DND-41 (cell line): ENCODE measurements around the gene ERC1.

ENCODE experiments used
- ATAC-seq: fragments of 200-7000 bp; cut with Tn5 transposase; 3 replicates; pipeline ENCODE4 v1.9.1; 2021; ENCODE audit warnings: low read depth; ENCODE audit not compliant: insufficient read depth
- DNase-seq: peaks from one replicate; pipeline ENCODE4 v3.0.0-alpha.2; 2020
- H2AFZ ChIP-seq: 2 replicates; pipeline ENCODE4 v1.6.0; 2012; ENCODE audit warnings: low read depth, low read length
- H3K27ac ChIP-seq: 2 replicates; pipeline ENCODE4 v1.5.1; 2012; ENCODE audit warnings: low read length, inconsistent platforms
- H3K27me3 ChIP-seq: fragments of 200-600 bp; sonication (generic); 2 replicates; pipeline ENCODE4 v1.6.0; 2012; ENCODE audit warnings: low read length, mild to moderate bottlenecking, inconsistent platforms; ENCODE audit not compliant: insufficient read depth, poor library complexity
- H3K36me3 ChIP-seq: 2 replicates; pipeline ENCODE4 v1.5.1; 2012; ENCODE audit warnings: low read length, inconsistent platforms; ENCODE audit not compliant: insufficient read depth
- H3K4me1 ChIP-seq: 2 replicates; pipeline ENCODE4 v1.5.1; 2012; ENCODE audit warnings: mild to moderate bottlenecking, low read length; ENCODE audit not compliant: insufficient read depth
- H3K4me2 ChIP-seq: 2 replicates; pipeline ENCODE4 v1.6.0; 2012; ENCODE audit warnings: mild to moderate bottlenecking, moderate library complexity, low read length, inconsistent platforms; ENCODE audit not compliant: insufficient read depth
- H3K4me3 ChIP-seq, 2 experiments: fragments of 200-600 bp in 1 of 2; shearing (Covaris generic) in 1 of 2; 2 replicates each; pipeline ENCODE4 v1.5.1; 2012 to 2016; ENCODE audit warnings: inconsistent platforms in 2 of 2, low read length in 2 of 2, mild to moderate bottlenecking in 2 of 2, low read depth in 1 of 2, moderate library complexity in 1 of 2
- H3K79me2 ChIP-seq: 2 replicates; pipeline ENCODE4 v1.6.0; 2012; ENCODE audit warnings: low read length, inconsistent platforms; ENCODE audit not compliant: insufficient read depth
- H3K9ac ChIP-seq: 2 replicates; pipeline ENCODE4 v1.6.0; 2012; ENCODE audit warnings: low read depth, mild to moderate bottlenecking, inconsistent platforms, low read length, moderate library complexity
- H3K9me3 ChIP-seq: 2 replicates; pipeline ENCODE4 v1.5.1; 2012; ENCODE audit warnings: low read length, moderate library complexity, mild to moderate bottlenecking, inconsistent platforms; ENCODE audit not compliant: insufficient read depth, severe bottlenecking
- H4K20me1 ChIP-seq: 2 replicates; pipeline ENCODE4 v1.6.0; 2012; ENCODE audit warnings: low read length; ENCODE audit not compliant: insufficient read depth
- EZH2 ChIP-seq: IDR thresholded peaks from 3 replicates; pipeline ENCODE4 v1.6.1; 2012; ENCODE audit warnings: borderline replicate concordance, low read depth, mild to moderate bottlenecking, moderate library complexity, low read length, inconsistent platforms; ENCODE audit not compliant: severe bottlenecking
- TF ChIP-seq, protein P1 (sequence below): IDR thresholded peaks from 2 replicates; pipeline ENCODE4 v1.5.1; 2012; ENCODE audit warnings: borderline replicate concordance, low read length, moderate library complexity, mild to moderate bottlenecking; ENCODE audit not compliant: poor library complexity, severe bottlenecking; ENCODE audit errors: extremely low read depth

ERC1 gene

DNA sequence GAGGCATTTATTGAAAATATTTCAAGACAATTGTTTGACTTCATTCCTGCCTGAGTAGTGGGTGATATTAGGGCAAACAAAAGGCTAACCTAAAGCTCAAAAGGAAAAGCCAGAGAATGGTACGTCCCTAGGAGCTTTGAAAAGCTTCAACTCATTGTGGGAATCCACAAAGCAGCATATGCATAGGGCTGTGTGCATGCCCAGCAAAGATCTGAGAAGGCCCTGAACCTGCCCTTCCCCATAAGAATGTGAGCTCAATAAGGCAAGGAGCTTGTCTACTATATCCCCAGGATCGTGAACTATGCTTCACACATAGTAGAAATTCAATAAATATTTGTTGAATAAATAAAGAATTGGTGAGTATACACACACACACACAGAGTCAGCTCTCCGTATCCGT, 22.5 kb upstream of the ERC1 start:
- Histone ChIP-seq H3K27me3 (no peaks in the 10 kb centered on the region), H3K9ac (no peak overlapping the region), H2AFZ (no peak overlapping the region), H3K79me2 (no peaks in the 10 kb centered on the region), H3K4me3 (no peak overlapping the region), H3K9me3 (no peaks in the 10 kb centered on the region), H3K36me3 (no peaks in the 10 kb centered on the region), H4K20me1 (no peaks in the 10 kb centered on the region), H3K4me2 (no peak overlapping the region), H3K27ac (no peak overlapping the region), H3K4me1 (no peaks in the 10 kb centered on the region)
- no peak for ATAC-seq
- TF ChIP-seq EZH2 = no peak
- TF ChIP-seq, protein P1, sequence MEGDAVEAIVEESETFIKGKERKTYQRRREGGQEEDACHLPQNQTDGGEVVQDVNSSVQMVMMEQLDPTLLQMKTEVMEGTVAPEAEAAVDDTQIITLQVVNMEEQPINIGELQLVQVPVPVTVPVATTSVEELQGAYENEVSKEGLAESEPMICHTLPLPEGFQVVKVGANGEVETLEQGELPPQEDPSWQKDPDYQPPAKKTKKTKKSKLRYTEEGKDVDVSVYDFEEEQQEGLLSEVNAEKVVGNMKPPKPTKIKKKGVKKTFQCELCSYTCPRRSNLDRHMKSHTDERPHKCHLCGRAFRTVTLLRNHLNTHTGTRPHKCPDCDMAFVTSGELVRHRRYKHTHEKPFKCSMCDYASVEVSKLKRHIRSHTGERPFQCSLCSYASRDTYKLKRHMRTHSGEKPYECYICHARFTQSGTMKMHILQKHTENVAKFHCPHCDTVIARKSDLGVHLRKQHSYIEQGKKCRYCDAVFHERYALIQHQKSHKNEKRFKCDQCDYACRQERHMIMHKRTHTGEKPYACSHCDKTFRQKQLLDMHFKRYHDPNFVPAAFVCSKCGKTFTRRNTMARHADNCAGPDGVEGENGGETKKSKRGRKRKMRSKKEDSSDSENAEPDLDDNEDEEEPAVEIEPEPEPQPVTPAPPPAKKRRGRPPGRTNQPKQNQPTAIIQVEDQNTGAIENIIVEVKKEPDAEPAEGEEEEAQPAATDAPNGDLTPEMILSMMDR = no peak
- no peak for DNase-seq

DNA sequence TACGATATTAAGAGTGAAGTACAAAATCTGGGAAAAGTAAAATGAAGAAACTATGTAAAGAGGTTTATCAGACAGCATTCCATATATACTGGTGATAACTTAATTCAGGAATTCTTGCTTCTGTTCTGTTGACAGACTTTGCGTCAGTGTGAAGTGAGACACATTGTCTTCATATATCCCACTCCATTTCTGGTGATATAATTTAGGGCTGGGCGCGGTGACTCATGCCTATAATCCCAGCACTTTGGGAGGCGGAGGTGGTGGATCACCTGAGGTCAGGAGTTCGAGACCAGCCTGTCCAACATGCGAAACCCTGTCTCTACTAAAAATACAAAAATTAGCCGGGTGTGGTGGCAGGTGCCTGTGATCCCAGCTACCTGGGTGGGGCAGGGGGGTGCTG, 21.2 kb upstream of the ERC1 start:
- Histone ChIP-seq H2AFZ (no peak overlapping the region), H3K27me3 (no peaks in the 10 kb centered on the region), H3K36me3 (no peaks in the 10 kb centered on the region), H3K4me3 (no peak overlapping the region), H3K9ac (no peak overlapping the region), H3K79me2 (no peaks in the 10 kb centered on the region), H3K4me1 (no peaks in the 10 kb centered on the region), H3K9me3 (no peaks in the 10 kb centered on the region), H3K27ac (no peak overlapping the region), H3K4me2 (no peak overlapping the region), H4K20me1 (no peaks in the 10 kb centered on the region)
- no peak for ATAC-seq
- no peak for DNase-seq
- TF ChIP-seq EZH2 = no peak
- TF ChIP-seq, protein P1 = no peak

DNA sequence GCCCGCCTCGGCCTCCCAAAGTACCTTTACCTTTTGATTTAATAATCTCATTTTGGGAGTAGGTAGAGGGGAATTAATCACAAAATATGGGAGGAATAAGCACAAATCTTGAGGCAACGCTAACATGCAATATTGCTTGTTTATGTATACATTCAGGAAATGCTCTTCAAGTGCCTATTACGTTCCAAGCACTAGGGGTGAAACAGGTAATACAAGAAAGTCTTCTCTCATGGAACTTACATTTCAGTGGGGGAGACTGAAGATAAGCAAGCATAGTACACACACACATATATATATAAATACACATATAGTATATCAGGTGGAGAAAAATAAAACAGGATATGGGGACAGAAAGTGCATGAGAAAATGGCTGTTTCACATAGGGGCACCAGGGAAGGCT, 19.0 kb upstream of the ERC1 start:
- Histone ChIP-seq H3K9me3 (no peaks in the 10 kb centered on the region), H3K36me3 (no peaks in the 10 kb centered on the region), H3K79me2 (no peaks in the 10 kb centered on the region), H3K4me2 (no peak overlapping the region), H3K27me3 (no peaks in the 10 kb centered on the region), H2AFZ (no peak overlapping the region), H3K4me1 (no peaks in the 10 kb centered on the region), H3K4me3 (no peak overlapping the region), H3K27ac (no peak overlapping the region), H4K20me1 (no peaks in the 10 kb centered on the region), H3K9ac (no peak overlapping the region)
- DNase-seq (no peak), ATAC-seq (no peak)
- TF ChIP-seq, protein P1 = no peak
- no peak for TF ChIP-seq EZH2
